ENCODE results near the gene GRIN2A. TPM values are rescaled to one million over a fixed set of nuclear protein-coding genes. Genes with fewer than 3 reads are reported as not detected.

Gene GRIN2A
- total and polyA plus RNA-seq, 2 donors (not counting 1 experiment from before 2014, with no cell fraction given) = 0.44 TPM; not detected in 1

DNA sequence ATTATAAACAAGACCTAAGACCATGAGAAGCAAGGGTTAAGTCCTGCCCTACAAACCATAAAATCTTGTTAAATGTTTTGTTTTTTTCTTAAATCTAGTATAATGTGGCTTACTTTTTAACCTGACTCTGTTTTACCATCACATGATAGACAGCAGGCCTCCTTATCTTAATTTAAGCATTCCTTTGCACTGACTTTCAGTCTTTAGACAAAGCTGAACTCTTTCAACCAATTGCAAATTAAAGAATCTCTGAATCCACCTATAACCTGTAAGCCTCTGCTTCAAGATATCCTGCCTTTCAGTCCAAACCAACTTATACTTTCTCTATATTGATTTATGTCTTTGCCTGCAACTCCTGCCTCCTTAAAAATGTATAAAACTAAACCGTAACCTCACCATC is 478.5 kb downstream of the GRIN2A start:
- no peak for DNase-seq
- no peaks in the 10 kb centered on the region for H3K27me3 ChIP-seq (replicated peaks in 1 of 4; ENCODE audit: control extremely low read depth in 1 of 4, control insufficient read depth in 3 of 4, insufficient read depth in 4 of 4, low read length in 3 of 4)
- POLR2A ChIA-PET = no interaction called here
- no peaks in the 10 kb centered on the region for H3K4me1 ChIP-seq (ENCODE audit: control insufficient read depth in 2 of 2, insufficient read depth in 2 of 2, low read length in 2 of 2)
- CTCF ChIA-PET = no interaction called here
- intact Hi-C loops (cut with micrococcal nuclease) = no loop called here
- H3K27ac ChIP-seq (ENCODE audit: low read length in 2 of 2) = no peak overlapping the region
- Mint-ChIP-seq H3K4me3 (no peak overlapping the region), H3K9me3 (ENCODE audit: insufficient read depth) (peaks cover 2% of the 10 kb centered on the region), H3K4me1 (no peaks in the 10 kb centered on the region), H3K27me3 (peaks cover 10% of the 10 kb centered on the region), H3K27ac (no peak overlapping the region)
- no peaks in the 10 kb centered on the region for H3K36me3 ChIP-seq (replicated peaks in 1 of 2; ENCODE audit: control extremely low read depth in 1 of 2, control insufficient read depth in 1 of 2, extremely low read depth in 1 of 2, insufficient read depth in 2 of 2, low read length in 1 of 2)
- no peak overlapping the region for H3K4me2 ChIP-seq (replicated peaks; ENCODE audit: low read depth, low read length, poor library complexity, severe bottlenecking)
- WGBS (ENCODE audit: insufficient coverage) = no CpG with 5 or more reads among the region's 1 CpG
- no peaks in the 10 kb centered on the region for H3K79me2 ChIP-seq (ENCODE audit: control insufficient read depth, insufficient read depth, low read length)
- no peaks in the 10 kb centered on the region for H4K20me1 ChIP-seq (ENCODE audit: control insufficient read depth, insufficient read depth, low read length, poor library complexity, severe bottlenecking)
- H3K9ac ChIP-seq (ENCODE audit: low read length) = no peak overlapping the region
- no peak overlapping the region for H2AFZ ChIP-seq (ENCODE audit: insufficient read depth, low read depth, low read length, poor library complexity, severe bottlenecking)
- no peak for ATAC-seq (ENCODE audit: low read depth)
- no peaks in the 10 kb centered on the region for H3K9me3 ChIP-seq (ENCODE audit: control extremely low read depth in 1 of 3, control insufficient read depth in 2 of 3, insufficient read depth in 1 of 3, low read length in 2 of 3)
- TF ChIP-seq EZH2 (IDR thresholded peaks at IDR 0.05; ENCODE audit: borderline replicate concordance, insufficient read depth, low read depth, low read length, poor library complexity, severe bottlenecking) = no peak
- TF ChIP-seq, protein P1, sequence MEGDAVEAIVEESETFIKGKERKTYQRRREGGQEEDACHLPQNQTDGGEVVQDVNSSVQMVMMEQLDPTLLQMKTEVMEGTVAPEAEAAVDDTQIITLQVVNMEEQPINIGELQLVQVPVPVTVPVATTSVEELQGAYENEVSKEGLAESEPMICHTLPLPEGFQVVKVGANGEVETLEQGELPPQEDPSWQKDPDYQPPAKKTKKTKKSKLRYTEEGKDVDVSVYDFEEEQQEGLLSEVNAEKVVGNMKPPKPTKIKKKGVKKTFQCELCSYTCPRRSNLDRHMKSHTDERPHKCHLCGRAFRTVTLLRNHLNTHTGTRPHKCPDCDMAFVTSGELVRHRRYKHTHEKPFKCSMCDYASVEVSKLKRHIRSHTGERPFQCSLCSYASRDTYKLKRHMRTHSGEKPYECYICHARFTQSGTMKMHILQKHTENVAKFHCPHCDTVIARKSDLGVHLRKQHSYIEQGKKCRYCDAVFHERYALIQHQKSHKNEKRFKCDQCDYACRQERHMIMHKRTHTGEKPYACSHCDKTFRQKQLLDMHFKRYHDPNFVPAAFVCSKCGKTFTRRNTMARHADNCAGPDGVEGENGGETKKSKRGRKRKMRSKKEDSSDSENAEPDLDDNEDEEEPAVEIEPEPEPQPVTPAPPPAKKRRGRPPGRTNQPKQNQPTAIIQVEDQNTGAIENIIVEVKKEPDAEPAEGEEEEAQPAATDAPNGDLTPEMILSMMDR (IDR thresholded peaks at IDR 0.05) = no peak
- no peak overlapping the region for H3K4me3 ChIP-seq (ENCODE audit: control extremely low read depth in 1 of 5, extremely low read depth in 1 of 5, insufficient read depth in 1 of 5, low read depth in 2 of 5, low read length in 4 of 5)

Small RNA genes lying within 50 kb of the gene (small RNA-seq; reads per million reads assigned to genes)
- gene RN7SL493P (ENCODE audit: insufficient read length, low read depth, low replicate concordance) = not detected

Other genes with a start within 250 kb of the GRIN2A start
- 63.7 and 67.5 TPM in 2 replicates for gene ATF7IP2, start 203.6 kb upstream of the GRIN2A start, total RNA-seq
- 105 and 164 TPM in 2 replicates for gene ATF7IP2, start 203.6 kb upstream of the GRIN2A start, polyA plus RNA-seq